Neuronal stem cell (in vitro differentiated cells): ENCODE results near the gene UNC45A.
A peak's percentile ranks its signal among the peaks of the same experiment; 100 is the strongest.

Experiments used
- DNase-seq: peaks from one replicate; pipeline ENCODE4 v3.0.0-alpha.2; 2013; ENCODE audit warnings: low spot score
- H2AFZ ChIP-seq: one replicate; pipeline ENCODE4 v1.6.1; 2013; ENCODE audit warnings: mild to moderate bottlenecking, low read length, inconsistent platforms
- H2AK5ac ChIP-seq: 2 replicates; pipeline ENCODE4 v1.6.1; 2013; ENCODE audit warnings: low read depth, mild to moderate bottlenecking, inconsistent platforms, low read length, moderate library complexity, mixed read lengths
- H2BK120ac ChIP-seq: 2 replicates; pipeline ENCODE4 v1.6.1; 2013; ENCODE audit warnings: low read depth, mild to moderate bottlenecking, inconsistent platforms, low read length, moderate library complexity, mixed read lengths
- H2BK12ac ChIP-seq: one replicate; pipeline ENCODE4 v1.6.1; 2013; ENCODE audit warnings: low read length, inconsistent platforms
- H2BK15ac ChIP-seq: 2 replicates; pipeline ENCODE4 v1.6.1; 2013; ENCODE audit warnings: mild to moderate bottlenecking, low read length, inconsistent platforms, mixed read lengths
- H2BK5ac ChIP-seq: one replicate; pipeline ENCODE4 v1.6.1; 2013; ENCODE audit warnings: inconsistent platforms, mild to moderate bottlenecking, low read length, moderate library complexity
- H3K14ac ChIP-seq: one replicate; pipeline ENCODE4 v1.6.1; 2013; ENCODE audit warnings: low read length, inconsistent platforms
- H3K18ac ChIP-seq: 2 replicates; pipeline ENCODE4 v1.6.1; 2013; ENCODE audit warnings: low read length, inconsistent platforms
- H3K23ac ChIP-seq: 2 replicates; pipeline ENCODE4 v1.6.1; 2013; ENCODE audit warnings: low read depth, mild to moderate bottlenecking, mixed read lengths, low read length, inconsistent platforms; ENCODE audit not compliant: poor library complexity
- H3K27ac ChIP-seq: replicated peaks from 3 replicates; pipeline ENCODE4 v1.5.1; 2013; ENCODE audit warnings: low read length, inconsistent platforms
- H3K27me3 ChIP-seq, 3 experiments: 2 replicates each; pipeline ENCODE4 v1.6.1; 2013; ENCODE audit warnings: low read length in 3 of 3, mild to moderate bottlenecking in 2 of 3, inconsistent platforms in 1 of 3, low read depth in 1 of 3, mixed read lengths in 1 of 3, moderate library complexity in 1 of 3; ENCODE audit not compliant: control insufficient read depth in 3 of 3, insufficient read depth in 3 of 3
- H3K36me3 ChIP-seq, 2 donors: replicated peaks in 1 of 2; 2 replicates each; pipeline ENCODE4 v1.6.1; 2013; ENCODE audit warnings: low read length in 2 of 2; ENCODE audit not compliant: control insufficient read depth in 2 of 2, insufficient read depth in 2 of 2
- H3K4ac ChIP-seq: 2 replicates; pipeline ENCODE4 v1.6.1; 2013; ENCODE audit warnings: inconsistent platforms, mild to moderate bottlenecking, low read length, moderate library complexity
- H3K4me1 ChIP-seq, 2 donors: 1 replicate in 1 of 2; 2 replicates in 1 of 2; pipeline ENCODE4 v1.6.1; 2013; ENCODE audit warnings: low read length in 2 of 2, low read depth in 1 of 2; ENCODE audit not compliant: control insufficient read depth in 2 of 2, insufficient read depth in 1 of 2
- H3K4me2 ChIP-seq: one replicate; pipeline ENCODE4 v1.6.1; 2013; ENCODE audit warnings: mild to moderate bottlenecking, low read length, inconsistent platforms; ENCODE audit not compliant: insufficient read depth, poor library complexity, severe bottlenecking
- H3K4me3 ChIP-seq, 2 donors: 2 replicates each; pipeline ENCODE4 v1.5.1; 2013; ENCODE audit warnings: low read length in 2 of 2, mild to moderate bottlenecking in 2 of 2, inconsistent platforms in 1 of 2, moderate library complexity in 1 of 2
- H3K79me1 ChIP-seq: one replicate; pipeline ENCODE4 v1.6.1; 2013; ENCODE audit warnings: low read depth, mild to moderate bottlenecking, inconsistent platforms, low read length, moderate library complexity
- H3K9ac ChIP-seq: one replicate; pipeline ENCODE4 v1.6.1; 2013; ENCODE audit warnings: mild to moderate bottlenecking, low read depth, low read length, inconsistent platforms; ENCODE audit not compliant: poor library complexity
- H3K9me3 ChIP-seq, 2 donors: replicated peaks in 1 of 2; 2 replicates each; pipeline versions ENCODE3 to v1.6.1; 2013; ENCODE audit warnings: low read length in 2 of 2, mild to moderate bottlenecking in 2 of 2, inconsistent platforms in 1 of 2, low read depth in 1 of 2, mixed read lengths in 1 of 2, moderate library complexity in 1 of 2; ENCODE audit not compliant: control insufficient read depth in 2 of 2, insufficient read depth in 1 of 2
- H4K8ac ChIP-seq: one replicate; pipeline ENCODE4 v1.6.1; 2013; ENCODE audit warnings: low read depth, mild to moderate bottlenecking, inconsistent platforms, low read length, moderate library complexity
- H4K91ac ChIP-seq: one replicate; pipeline ENCODE4 v1.6.1; 2013; ENCODE audit warnings: low read length, low read depth, mild to moderate bottlenecking, inconsistent platforms; ENCODE audit not compliant: poor library complexity
- WGBS, 2 donors: extraction: QIAGEN DNeasy Blood & Tissue Kit; methylation state at CpG; one replicate each; pipeline ENCODE4 v1.1.7; 2013; ENCODE audit warnings: missing lambda C conversion rate in 2 of 2, mixed read lengths in 1 of 2; ENCODE audit not compliant: insufficient read length in 2 of 2, insufficient replicate concordance in 1 of 2; ENCODE audit errors: extremely low coverage in 2 of 2; 5-methylcytosine and 5-hydroxymethylcytosine counted together

Gene UNC45A

DNA sequence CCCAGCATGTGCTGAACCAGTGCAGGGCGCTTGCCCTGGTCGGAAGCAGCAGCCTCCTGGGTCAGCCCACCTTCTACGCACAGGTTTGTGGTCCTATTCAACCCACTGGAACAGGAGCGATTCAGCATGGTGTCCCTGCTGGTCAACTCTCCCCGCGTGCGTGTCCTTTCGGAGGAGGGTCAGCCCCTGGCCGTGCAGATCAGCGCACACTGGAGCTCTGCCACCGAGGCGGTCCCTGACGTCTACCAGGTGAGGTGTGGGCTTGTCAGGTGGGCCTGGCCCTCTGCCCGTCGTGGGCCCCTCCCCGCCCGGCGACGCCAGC, 23.8 kb upstream of the UNC45A start:
- no peak overlapping the region for H3K18ac ChIP-seq
- H3K36me3 ChIP-seq = peaks cover 58 to 94% of the 10 kb centered on the region in 2 donors

DNA sequence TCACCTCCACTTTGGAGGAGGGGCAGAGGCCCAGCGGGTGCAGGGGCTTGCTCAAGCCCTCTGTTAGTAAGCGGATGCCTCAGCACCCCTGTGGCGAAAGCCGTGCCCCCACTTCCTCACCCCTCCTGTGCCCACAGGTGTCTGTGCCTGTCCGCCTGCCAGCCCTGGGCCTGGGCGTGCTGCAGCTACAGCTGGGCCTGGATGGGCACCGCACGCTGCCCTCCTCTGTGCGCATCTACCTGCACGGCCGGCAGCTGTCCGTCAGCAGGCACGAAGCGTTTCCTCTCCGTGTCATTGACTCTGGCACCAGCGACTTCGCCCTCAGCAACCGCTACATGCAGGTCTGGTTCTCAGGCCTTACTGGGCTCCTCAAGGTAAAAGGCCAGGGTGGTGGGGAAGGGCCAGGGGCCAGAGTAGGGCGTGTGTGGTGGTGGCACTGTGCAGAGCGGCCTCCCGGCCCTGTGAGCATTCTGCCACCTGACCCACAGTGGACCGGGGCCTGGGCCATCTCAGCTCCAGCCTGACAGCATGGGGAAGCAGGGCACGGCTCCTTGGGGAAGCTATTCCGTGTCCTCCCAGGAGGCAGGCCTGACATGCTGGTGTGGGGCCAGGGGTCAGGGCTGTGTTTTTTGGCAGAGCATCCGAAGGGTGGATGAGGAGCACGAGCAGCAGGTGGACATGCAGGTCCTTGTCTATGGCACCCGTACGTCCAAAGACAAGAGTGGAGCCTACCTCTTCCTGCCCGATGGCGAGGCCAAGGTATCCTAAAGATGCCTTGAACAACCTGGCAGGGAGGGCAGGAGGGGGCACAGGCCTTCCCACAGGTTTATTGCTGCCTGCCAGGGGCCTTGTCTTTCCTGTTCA, 22.9 kb upstream of the UNC45A start:
- H3K9me3 ChIP-seq = no peaks in the 10 kb centered on the region
- peaks cover 57 to 94% of the 10 kb centered on the region in 2 donors for H3K36me3 ChIP-seq
- H2AK5ac ChIP-seq = no peak overlapping the region

More for the DNA sequence above, 23.8 kb upstream of the UNC45A start:
- H4K91ac ChIP-seq = no peak overlapping the region
- no CpG with 5 or more reads among the region's 19 CpGs for WGBS, 2 donors
- H3K14ac ChIP-seq = no peak overlapping the region
- DNase-seq = no peak
- no peak overlapping the region for H2BK15ac ChIP-seq
- H4K8ac ChIP-seq = no peak overlapping the region
- peak overlapping the region; percentile 13 for H2BK5ac ChIP-seq
- no peak overlapping the region for H2BK120ac ChIP-seq
- no peaks in the 10 kb centered on the region for H3K4me1 ChIP-seq
- H3K4me3 ChIP-seq = no peak overlapping the region
- H3K27me3 ChIP-seq = no peaks in the 10 kb centered on the region
- H2AK5ac ChIP-seq = no peak overlapping the region
- H3K9me3 ChIP-seq = no peaks in the 10 kb centered on the region
- no peak overlapping the region for H3K27ac ChIP-seq
- peak overlapping the region; percentile 20 for H3K23ac ChIP-seq
- no peak overlapping the region for H3K4me2 ChIP-seq
- H2BK12ac ChIP-seq = no peak overlapping the region
- no peak overlapping the region for H3K4ac ChIP-seq
- H3K79me1 ChIP-seq = no peaks in the 10 kb centered on the region
- peak overlapping the region; percentile 44 for H3K9ac ChIP-seq
- no peak overlapping the region for H2AFZ ChIP-seq

DNA sequence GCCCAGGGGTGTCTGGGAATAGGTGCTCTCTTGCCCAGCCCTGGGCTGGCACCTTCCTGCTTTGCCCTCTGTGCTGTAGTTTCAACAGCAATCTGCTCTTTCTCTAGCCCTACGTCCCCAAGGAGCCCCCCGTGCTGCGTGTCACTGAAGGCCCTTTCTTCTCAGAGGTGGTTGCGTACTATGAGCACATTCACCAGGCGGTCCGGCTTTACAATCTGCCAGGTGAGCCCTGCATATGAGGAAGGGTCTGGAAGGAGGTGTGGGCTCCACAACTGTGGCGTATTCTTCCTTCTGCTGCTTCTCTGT, 22.4 kb upstream of the UNC45A start:
- Histone ChIP-seq H4K91ac (no peak overlapping the region), H3K4me3 (no peak overlapping the region), H3K4me2 (no peak overlapping the region), H3K4me1 (no peaks in the 10 kb centered on the region), H2BK12ac (no peak overlapping the region), H3K36me3 (peaks cover 57 to 94% of the 10 kb centered on the region in 2 donors), H2BK15ac (no peak overlapping the region), H2AK5ac (no peak overlapping the region), H3K9me3 (no peaks in the 10 kb centered on the region), H3K79me1 (no peaks in the 10 kb centered on the region), H3K4ac (no peak overlapping the region), H3K9ac (no peak overlapping the region), H3K23ac (peak overlapping the region; percentile 8), H3K27ac (no peak overlapping the region), H2BK5ac (no peak overlapping the region), H3K27me3 (no peaks in the 10 kb centered on the region), H2BK120ac (no peak overlapping the region), H4K8ac (no peak overlapping the region), H3K18ac (no peak overlapping the region), H2AFZ (no peak overlapping the region), H3K14ac (no peak overlapping the region)
- WGBS, 2 donors = no CpG with 5 or more reads among the region's 7 CpGs
- no peak for DNase-seq

More for the DNA sequence above, 22.9 kb upstream of the UNC45A start:
- Histone ChIP-seq H2AFZ (no peak overlapping the region), H3K18ac (no peak overlapping the region), H3K79me1 (no peaks in the 10 kb centered on the region), H3K27ac (no peak overlapping the region), H2BK120ac (peak overlapping the region; percentile 72), H3K4me1 (no peaks in the 10 kb centered on the region), H3K4ac (no peak overlapping the region), H2BK15ac (no peak overlapping the region), H3K27me3 (no peaks in the 10 kb centered on the region), H3K4me3 (no peak overlapping the region), H3K23ac (peak overlapping the region; percentile 65), H2BK12ac (no peak overlapping the region), H3K9ac (peak overlapping the region; percentile 38), H3K14ac (no peak overlapping the region), H2BK5ac (no peak overlapping the region), H4K91ac (no peak overlapping the region), H3K4me2 (no peak overlapping the region), H4K8ac (no peak overlapping the region)
- WGBS, 2 donors = no CpG with 5 or more reads among the region's 30 CpGs
- no peak for DNase-seq

DNA sequence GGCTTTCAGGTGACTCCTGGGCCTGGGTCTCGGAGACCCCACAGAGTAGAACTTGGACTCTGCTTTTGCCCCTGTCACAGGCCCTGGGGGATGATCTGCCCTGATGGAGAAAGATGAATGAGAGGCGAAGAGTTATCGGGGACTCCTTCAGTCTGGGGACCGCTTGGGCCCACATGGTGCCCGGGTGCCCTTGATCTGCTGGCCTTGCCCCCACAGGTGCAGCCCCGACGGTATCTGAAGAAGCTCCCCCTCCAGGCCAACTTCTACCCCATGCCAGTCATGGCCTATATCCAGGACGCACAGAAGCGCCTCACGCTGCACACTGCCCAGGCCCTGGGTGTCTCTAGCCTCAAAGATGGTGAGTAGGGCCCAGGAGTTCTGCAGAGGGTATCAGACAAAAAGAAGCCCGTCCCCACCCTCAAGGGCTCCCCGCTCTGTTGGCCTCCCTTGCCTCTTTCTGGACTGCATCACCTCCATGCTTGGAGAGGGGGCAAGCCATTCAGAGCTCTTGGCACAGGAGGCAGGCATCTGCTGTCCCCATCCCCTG, 21.6 kb upstream of the UNC45A start:
- H3K4me3 ChIP-seq = no peak overlapping the region
- peak overlapping the region; percentile 10 for H2BK12ac ChIP-seq
- H3K4me1 ChIP-seq = no peaks in the 10 kb centered on the region
- H3K4ac ChIP-seq = no peak overlapping the region
- no peak overlapping the region for H2BK15ac ChIP-seq
- no peak overlapping the region for H4K8ac ChIP-seq
- no peaks in the 10 kb centered on the region for H3K79me1 ChIP-seq
- no peak overlapping the region for H2BK5ac ChIP-seq
- H2AK5ac ChIP-seq = no peak overlapping the region
- no peak overlapping the region for H3K27ac ChIP-seq
- no peak overlapping the region for H3K4me2 ChIP-seq
- H2BK120ac ChIP-seq = no peak overlapping the region
- H3K9me3 ChIP-seq = no peaks in the 10 kb centered on the region
- H4K91ac ChIP-seq = no peak overlapping the region
- no peak for DNase-seq
- no peak overlapping the region for H3K18ac ChIP-seq
- no peak overlapping the region for H2AFZ ChIP-seq
- H3K27me3 ChIP-seq = no peaks in the 10 kb centered on the region
- no peak overlapping the region for H3K9ac ChIP-seq
- no peak overlapping the region for H3K23ac ChIP-seq
- WGBS, 2 donors = no CpG with 5 or more reads among the region's 12 CpGs
- no peak overlapping the region for H3K14ac ChIP-seq
- H3K36me3 ChIP-seq = peaks cover 61 to 95% of the 10 kb centered on the region in 2 donors
